ENCODE measurements around the gene CDO1. TPM values are rescaled to one million over a fixed set of nuclear protein-coding genes. Genes with fewer than 3 reads are reported as not detected.

The CDO1 gene
- total and polyA plus RNA-seq, 9 of the 15 experiments (the other 6 are each of a cell fraction or from before 2014, with no cell fraction given): 0.16 to 0.22 TPM; not detected in 7

DNA sequence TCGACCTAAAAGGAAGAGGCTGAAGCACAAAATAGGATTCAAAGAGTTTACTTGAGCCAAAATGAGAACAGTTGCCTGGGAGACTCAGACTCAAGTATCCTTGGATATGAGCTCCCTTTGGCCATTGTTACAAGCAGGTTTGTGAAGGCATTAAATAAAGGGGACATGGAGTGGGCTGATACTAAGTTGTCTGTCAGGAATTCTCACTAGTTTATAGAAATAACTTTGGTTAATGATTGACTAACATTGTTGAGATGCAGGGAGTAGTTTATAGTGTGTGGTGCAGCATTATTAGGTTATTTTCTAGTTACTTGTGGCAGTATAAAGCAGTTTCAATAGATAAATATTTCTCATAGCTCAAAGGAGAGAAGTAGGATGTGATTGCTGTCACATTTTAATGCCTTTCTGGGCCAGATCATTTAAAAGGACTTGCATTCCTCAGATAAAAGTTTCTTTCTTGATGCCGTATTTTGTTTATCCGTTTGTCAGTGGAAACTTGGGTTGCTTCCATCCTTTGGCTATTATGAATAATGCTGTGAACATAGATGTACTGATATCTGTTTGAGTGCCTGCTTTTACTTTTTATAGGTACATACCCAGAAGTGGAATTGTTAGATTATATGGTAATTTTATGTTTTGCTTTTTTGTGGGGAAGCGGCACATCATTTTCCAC is 34.4 kb upstream of the CDO1 start:
- in situ Hi-C loops (cut with MboI) (no loop called here), intact Hi-C loops (cut with micrococcal nuclease) (no loop called here)
- H4K20me1 ChIP-seq (replicated peaks; ENCODE audit: control insufficient read depth, insufficient read depth, low read length): no peaks in the 10 kb centered on the region
- peaks cover 63% of the 10 kb centered on the region for H3K79me2 ChIP-seq (ENCODE audit: control insufficient read depth, insufficient read depth, low read length)
- CTCF ChIA-PET (ENCODE audit: low intra/inter-chr PET ratio): no interaction called here
- no peaks in the 10 kb centered on the region for H3K27me3 ChIP-seq (ENCODE audit: control insufficient read depth in 2 of 2, insufficient read depth in 2 of 2, low read length in 2 of 2)
- H2AFZ ChIP-seq (ENCODE audit: low read depth, low read length): no peak overlapping the region
- H3K9me1 ChIP-seq (ENCODE audit: control insufficient read depth, insufficient read depth, low read length): no peaks in the 10 kb centered on the region
- ATAC-seq: no peak
- H3K4me1 ChIP-seq (replicated peaks in 1 of 2; ENCODE audit: control insufficient read depth in 2 of 2, insufficient read depth in 2 of 2, low read length in 2 of 2): no peaks in the 10 kb centered on the region
- WGBS (ENCODE audit: insufficient coverage, low coverage, missing lambda C conversion rate): 58% methylated on average over 4 of the region's 4 CpGs
- no peak for DNase-seq (ENCODE audit: extremely low read depth in 1 of 4, low spot score in 3 of 4)
- no peak overlapping the region for H3K27ac ChIP-seq (ENCODE audit: extremely low read depth, low read depth, low read length)
- FAIRE-seq: peak; percentile 23
- no peak overlapping the region for H3K4me2 ChIP-seq (ENCODE audit: insufficient read depth, low read length)
- TF ChIP-seq, protein P1, sequence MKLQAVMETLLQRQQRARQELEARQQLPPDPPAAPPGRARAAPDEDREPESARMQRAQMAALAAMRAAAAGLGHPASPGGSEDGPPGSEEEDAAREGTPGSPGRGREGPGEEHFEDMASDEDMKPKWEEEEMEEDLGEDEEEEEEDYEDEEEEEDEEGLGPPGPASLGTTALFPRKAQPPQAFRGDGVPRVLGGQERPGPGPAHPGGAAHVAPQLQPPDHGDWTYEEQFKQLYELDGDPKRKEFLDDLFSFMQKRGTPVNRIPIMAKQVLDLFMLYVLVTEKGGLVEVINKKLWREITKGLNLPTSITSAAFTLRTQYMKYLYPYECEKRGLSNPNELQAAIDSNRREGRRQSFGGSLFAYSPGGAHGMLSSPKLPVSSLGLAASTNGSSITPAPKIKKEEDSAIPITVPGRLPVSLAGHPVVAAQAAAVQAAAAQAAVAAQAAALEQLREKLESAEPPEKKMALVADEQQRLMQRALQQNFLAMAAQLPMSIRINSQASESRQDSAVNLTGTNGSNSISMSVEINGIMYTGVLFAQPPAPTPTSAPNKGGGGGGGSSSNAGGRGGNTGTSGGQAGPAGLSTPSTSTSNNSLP (IDR thresholded peaks at IDR 0.05; ENCODE audit: borderline replicate concordance, low read depth, low read length): no peak
- TF ChIP-seq, protein P2, sequence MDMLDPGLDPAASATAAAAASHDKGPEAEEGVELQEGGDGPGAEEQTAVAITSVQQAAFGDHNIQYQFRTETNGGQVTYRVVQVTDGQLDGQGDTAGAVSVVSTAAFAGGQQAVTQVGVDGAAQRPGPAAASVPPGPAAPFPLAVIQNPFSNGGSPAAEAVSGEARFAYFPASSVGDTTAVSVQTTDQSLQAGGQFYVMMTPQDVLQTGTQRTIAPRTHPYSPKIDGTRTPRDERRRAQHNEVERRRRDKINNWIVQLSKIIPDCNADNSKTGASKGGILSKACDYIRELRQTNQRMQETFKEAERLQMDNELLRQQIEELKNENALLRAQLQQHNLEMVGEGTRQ (CRISPR knock-in tag; IDR thresholded peaks at IDR 0.05): no peak
- no peak for TF ChIP-seq NUFIP1 (IDR thresholded peaks at IDR 0.05; ENCODE audit: partially characterized antibody)
- 0 out of 2 replicates have a peak, but pooled peaks cover 2% of the 10 kb centered on the region for H3K9me3 ChIP-seq (replicated peaks; ENCODE audit: control insufficient read depth, insufficient read depth, low read depth, low read length)
- no TSS peak for BruUV-seq (replicated peaks)
- POLR2A ChIA-PET: interaction anchor here (1.2 kb wide), 1 partner anchor 9 kb away, joined by 3 read pairs; the partner anchor contains the start of genes AP3S1 and ATG12
- H3K36me3 ChIP-seq (ENCODE audit: control insufficient read depth, insufficient read depth, low read length): no peaks in the 10 kb centered on the region
- no peak overlapping the region for H3K9ac ChIP-seq (ENCODE audit: insufficient read depth in 1 of 2, low read depth in 2 of 2, low read length in 2 of 2)
- no peak overlapping the region for H3K4me3 ChIP-seq
